Transverse colon (tissue), 4 donors: Measurements from ENCODE around the gene RNF214.

ENCODE experiments used
- EP300 ChIP-seq: sonication (generic); formaldehyde crosslinking; IDR thresholded peaks from one replicate; pipeline ENCODE4 v1.6.1; 2017; ENCODE audit warnings: antibody characterized with exemption, low read depth
- POLR2A ChIP-seq: fragments of 450-650 bp; IDR thresholded peaks from one replicate; pipeline ENCODE4 v1.6.1; 2016; ENCODE audit warnings: antibody characterized with exemption, mild to moderate bottlenecking, moderate library complexity
- POLR2AphosphoS5 ChIP-seq, 3 donors: sonication (generic); formaldehyde crosslinking; IDR thresholded peaks; one replicate each; pipeline ENCODE4 v1.6.1; 2016; ENCODE audit warnings: antibody characterized with exemption in 3 of 3
- TF ChIP-seq, protein P1 (sequence below), 5 experiments: fragments of 200-600 bp in 3 of 5; fragments of 450-650 bp in 2 of 5; sonication (generic) in 3 of 5; IDR thresholded peaks; 1 replicate in 2 of 5; 2 replicates in 3 of 5; pipeline ENCODE4 v1.5.1; 2016 to 2017; ENCODE audit warnings: antibody characterized with exemption in 5 of 5, inconsistent platforms in 3 of 5, mild to moderate bottlenecking in 2 of 5, moderate library complexity in 1 of 5

DNA sequence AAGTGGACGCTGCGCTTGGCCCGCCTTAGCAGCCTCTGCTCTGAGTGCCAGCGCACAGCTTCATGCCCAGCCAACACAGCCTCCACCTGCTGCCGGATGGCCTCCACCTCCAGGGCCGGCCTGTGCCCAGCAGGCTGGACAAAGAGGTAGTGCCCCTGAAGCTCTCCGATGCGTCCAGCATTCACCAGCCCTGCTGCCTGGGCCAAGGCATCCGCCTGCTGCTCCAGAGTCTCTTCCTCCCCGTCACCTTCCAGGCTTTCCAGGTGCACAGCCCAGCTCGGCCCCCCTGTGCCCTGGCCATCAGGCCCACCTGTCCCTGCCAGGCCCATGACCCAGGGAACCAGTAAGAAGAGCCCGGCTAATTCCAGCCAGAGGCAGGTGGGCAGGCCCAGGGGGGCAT lies 3.1 kb upstream of the RNF214 start:
- TF ChIP-seq POLR2A, result no peak
- TF ChIP-seq, protein P1, sequence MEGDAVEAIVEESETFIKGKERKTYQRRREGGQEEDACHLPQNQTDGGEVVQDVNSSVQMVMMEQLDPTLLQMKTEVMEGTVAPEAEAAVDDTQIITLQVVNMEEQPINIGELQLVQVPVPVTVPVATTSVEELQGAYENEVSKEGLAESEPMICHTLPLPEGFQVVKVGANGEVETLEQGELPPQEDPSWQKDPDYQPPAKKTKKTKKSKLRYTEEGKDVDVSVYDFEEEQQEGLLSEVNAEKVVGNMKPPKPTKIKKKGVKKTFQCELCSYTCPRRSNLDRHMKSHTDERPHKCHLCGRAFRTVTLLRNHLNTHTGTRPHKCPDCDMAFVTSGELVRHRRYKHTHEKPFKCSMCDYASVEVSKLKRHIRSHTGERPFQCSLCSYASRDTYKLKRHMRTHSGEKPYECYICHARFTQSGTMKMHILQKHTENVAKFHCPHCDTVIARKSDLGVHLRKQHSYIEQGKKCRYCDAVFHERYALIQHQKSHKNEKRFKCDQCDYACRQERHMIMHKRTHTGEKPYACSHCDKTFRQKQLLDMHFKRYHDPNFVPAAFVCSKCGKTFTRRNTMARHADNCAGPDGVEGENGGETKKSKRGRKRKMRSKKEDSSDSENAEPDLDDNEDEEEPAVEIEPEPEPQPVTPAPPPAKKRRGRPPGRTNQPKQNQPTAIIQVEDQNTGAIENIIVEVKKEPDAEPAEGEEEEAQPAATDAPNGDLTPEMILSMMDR (IDR thresholded peaks at IDR 0.05), result no peak
- TF ChIP-seq EP300, result no peak
- TF ChIP-seq POLR2AphosphoS5 (IDR thresholded peaks at IDR 0.05), result no peak
